GM12801 (cell line): ENCODE results near the gene RELL1.

Experiments used
- CTCF ChIP-seq: IDR thresholded peaks from one replicate; pipeline ENCODE4 v1.5.1; 2011; ENCODE audit warnings: control low read depth; ENCODE audit not compliant: insufficient read length; ENCODE audit errors: extremely low read depth

Gene RELL1

GRCh38 chr4:37684154-37684553 is 2.0 kb downstream of the RELL1 start:
- TF ChIP-seq CTCF = no peak

GRCh38 chr4:37682701-37683401 is 3.3 kb downstream of the RELL1 start:
- no peak for TF ChIP-seq CTCF

GRCh38 chr4:37680089-37680488 is 6.1 kb downstream of the RELL1 start:
- no peak for TF ChIP-seq CTCF

GRCh38 chr4:37679301-37679700 is 6.9 kb downstream of the RELL1 start:
- no peak for TF ChIP-seq CTCF

- TF ChIP-seq CTCF = no peak
Measured at GRCh38 chr4:37678624-37679023, 7.6 kb downstream of the RELL1 start.

- TF ChIP-seq CTCF = no peak
Measured at GRCh38 chr4:37675587-37676290, 10.4 kb downstream of the RELL1 start.

DNA sequence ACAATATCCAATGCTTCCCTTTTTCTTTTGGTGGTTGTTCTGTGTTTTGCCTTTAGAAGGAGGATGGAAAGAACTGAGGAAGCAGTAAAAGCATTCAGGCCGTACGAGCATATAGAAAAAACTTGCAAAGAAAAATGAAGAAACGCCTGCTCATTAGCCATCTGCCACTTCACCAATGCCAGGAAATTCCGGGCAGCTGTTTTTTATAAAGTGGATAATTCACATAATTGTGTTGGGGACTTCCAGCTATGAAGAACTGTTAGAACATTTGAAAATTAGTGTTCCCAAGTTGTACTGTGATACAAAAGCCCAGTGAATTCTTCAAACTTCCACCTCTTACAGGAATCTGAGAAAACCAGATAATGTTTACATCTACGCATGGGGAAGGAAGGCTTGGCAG is 11.7 kb downstream of the RELL1 start:
- TF ChIP-seq CTCF = no peak
